Calu3 (cell line): ENCODE results near the gene PTPRG. TPM values are rescaled to one million over a fixed set of nuclear protein-coding genes. Genes with fewer than 3 reads are reported as not detected.

Source experiments
- BruUV-seq: library from RNA; stranded (reverse); fragments of 400-500 nt; replicated peaks from 2 replicates; lab custom pipeline; 2021; lab: Mats Ljungman, UMichigan
- CTCF ChIA-PET: fragments of 300-600 bp; sonication (Branson Sonifier 250); formaldehyde crosslinking; loops from one replicate; lab custom pipeline; 2022; ENCODE audit warnings: antibody characterized with exemption; lab: Charles Lee
- DNase-seq: peaks from one replicate; pipeline ENCODE4 v3.0.0; 2022
- H3K27ac Mint-ChIP-seq: one replicate; pipeline ENCODE4 v1.8.0; 2022; ENCODE audit warnings: mixed read lengths; ENCODE audit not compliant: unreplicated experiment
- H3K27me3 Mint-ChIP-seq: one replicate; pipeline ENCODE4 v1.8.0; 2022; ENCODE audit warnings: mixed read lengths; ENCODE audit not compliant: unreplicated experiment
- H3K36me3 Mint-ChIP-seq: one replicate; pipeline ENCODE4 v1.8.0; 2022; ENCODE audit warnings: mild to moderate bottlenecking, moderate library complexity, mixed read lengths; ENCODE audit not compliant: insufficient read depth, unreplicated experiment
- H3K4me1 Mint-ChIP-seq: one replicate; pipeline ENCODE4 v1.8.0; 2022; ENCODE audit warnings: mild to moderate bottlenecking, low read depth, mixed read lengths; ENCODE audit not compliant: unreplicated experiment
- H3K4me3 Mint-ChIP-seq: one replicate; pipeline ENCODE4 v1.8.0; 2022; ENCODE audit warnings: mild to moderate bottlenecking, low read depth, moderate library complexity, mixed read lengths; ENCODE audit not compliant: unreplicated experiment
- H3K9me3 Mint-ChIP-seq: one replicate; pipeline ENCODE4 v1.8.0; 2022; ENCODE audit warnings: low read depth, mixed read lengths; ENCODE audit not compliant: unreplicated experiment
- CTCF ChIP-seq: fragments of 200-600 bp; IDR thresholded peaks from one replicate; pipeline ENCODE4 v1.8.0; 2022; ENCODE audit warnings: antibody characterized with exemption; ENCODE audit not compliant: unreplicated experiment
- intact Hi-C: fragments of 100-400 bp; cut with micrococcal nuclease; formaldehyde crosslinking; loops from one replicate; pipeline ENCODE4 v1.10.0; 2022; ENCODE audit not compliant: unreplicated experiment
- total RNA-seq: library from RNA; stranded (reverse); gene quantifications from 2 replicates; pipeline ENCODE4 v1.2.3, GENCODE V29; 2022

PTPRG gene
- total RNA-seq, 1 experiment from 2014 or later = 0.35 TPM

DNA sequence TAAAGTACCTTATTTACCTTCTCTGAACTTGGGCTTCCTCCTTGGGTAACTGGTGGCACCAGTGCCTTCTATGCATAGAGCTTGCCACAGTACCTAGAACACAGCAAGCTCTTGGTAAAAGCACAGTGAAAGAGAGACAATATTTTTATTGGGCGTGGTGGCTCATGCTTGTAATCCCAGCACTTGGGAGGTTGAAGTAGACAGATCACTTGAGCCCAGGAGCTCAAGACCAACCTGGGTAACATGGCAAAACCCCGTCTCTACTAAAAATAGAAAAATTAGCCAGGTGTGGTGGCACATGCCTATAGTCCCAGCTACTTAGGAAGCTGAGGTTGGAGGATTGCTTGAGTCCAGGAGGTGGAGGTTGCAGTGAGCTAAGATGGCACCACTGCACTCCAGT is 285.1 kb downstream of the PTPRG start:
- Mint-ChIP-seq H3K4me3 (no peak overlapping the region), H3K36me3 (no peaks in the 10 kb centered on the region), H3K9me3 (peaks cover 8% of the 10 kb centered on the region), H3K27ac (no peak overlapping the region), H3K4me1 (no peaks in the 10 kb centered on the region), H3K27me3 (no peaks in the 10 kb centered on the region)
- no TSS peak for BruUV-seq
- CTCF ChIA-PET = no interaction called here
- intact Hi-C loops = no loop called here
- no peak for TF ChIP-seq CTCF
- no peak for DNase-seq

DNA sequence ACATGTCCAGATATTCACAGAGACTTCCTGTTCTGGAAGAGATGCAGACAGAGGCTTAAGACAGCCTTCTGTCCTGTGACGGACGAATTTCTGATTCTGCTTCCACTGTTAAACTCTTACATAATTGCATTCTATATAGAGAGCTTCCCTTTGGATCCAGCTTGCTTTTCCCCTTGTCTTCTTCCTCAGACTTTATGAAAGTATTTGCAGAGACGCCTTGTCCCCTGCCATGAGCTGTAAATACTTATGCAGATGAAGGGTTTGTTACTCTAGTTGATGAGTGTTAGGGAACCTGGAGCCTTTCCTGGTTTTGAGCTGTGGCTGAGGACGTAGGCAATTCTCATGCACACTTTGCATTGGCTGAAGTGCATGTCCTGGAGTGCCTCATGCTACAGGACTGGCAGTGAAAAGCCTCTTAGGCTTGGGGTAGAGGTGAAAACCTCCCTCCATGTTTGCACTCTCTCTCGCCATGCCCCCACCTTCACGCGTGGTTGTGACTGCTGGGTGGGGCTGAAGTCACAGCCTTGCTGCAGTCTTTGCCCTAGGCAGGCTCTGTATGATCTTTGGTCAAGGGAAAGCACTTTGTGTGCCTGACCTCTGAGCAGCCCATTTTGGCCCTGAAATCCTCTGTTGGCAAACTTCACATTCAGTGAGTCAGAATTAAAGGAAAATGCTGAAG is 286.6 kb downstream of the PTPRG start:
- no TSS peak for BruUV-seq
- intact Hi-C loops = no loop called here
- CTCF ChIA-PET = no interaction called here

GRCh38 chr3:61848885-61849284 is 287.5 kb downstream of the PTPRG start:
- Mint-ChIP-seq H3K4me3 (no peak overlapping the region), H3K27me3 (no peaks in the 10 kb centered on the region), H3K9me3 (peaks cover 8% of the 10 kb centered on the region), H3K4me1 (no peaks in the 10 kb centered on the region), H3K36me3 (no peaks in the 10 kb centered on the region), H3K27ac (no peak overlapping the region)
- CTCF ChIA-PET = no interaction called here
- DNase-seq = no peak
- BruUV-seq = no TSS peak
- intact Hi-C loops = no loop called here
- TF ChIP-seq CTCF = no peak

More for the DNA sequence above, 286.6 kb downstream of the PTPRG start:
- no peak for DNase-seq
- H3K27ac Mint-ChIP-seq = no peak overlapping the region
- TF ChIP-seq CTCF = no peak
- no peaks in the 10 kb centered on the region for H3K36me3 Mint-ChIP-seq
- H3K27me3 Mint-ChIP-seq = no peaks in the 10 kb centered on the region
- no peak overlapping the region for H3K4me3 Mint-ChIP-seq
- no peaks in the 10 kb centered on the region for H3K4me1 Mint-ChIP-seq
- H3K9me3 Mint-ChIP-seq = peaks cover 8% of the 10 kb centered on the region

GRCh38 chr3:61853912-61854311 is 292.5 kb downstream of the PTPRG start:
- CTCF ChIA-PET = no interaction called here
- DNase-seq = no peak
- H3K36me3 Mint-ChIP-seq = no peaks in the 10 kb centered on the region
- BruUV-seq = no TSS peak
- H3K27me3 Mint-ChIP-seq = no peaks in the 10 kb centered on the region
- H3K9me3 Mint-ChIP-seq = peaks cover 3% of the 10 kb centered on the region
- no peaks in the 10 kb centered on the region for H3K4me1 Mint-ChIP-seq
- no peak overlapping the region for H3K4me3 Mint-ChIP-seq
- intact Hi-C loops = no loop called here
- no peak for TF ChIP-seq CTCF
- H3K27ac Mint-ChIP-seq = no peak overlapping the region
